ENCODE results near the gene EIF4ENIF1.
A peak's percentile ranks its signal among the peaks of the same experiment; 100 is the strongest.
"Not testable (repeated sequence)": the region's sequence is repeated elsewhere in the genome, so short reads cannot be mapped to it uniquely, and the experiment has no call there.

Gene EIF4ENIF1

GRCh38 chr22:31489632-31490495, at the start of gene EIF4ENIF1:
TSS of gene EIF4ENIF1 (minus strand) at chr22:31489842. CDS start at chr22:31488718, 1,124 bp downstream.
- peak; percentile 3 for DNase-seq

GRCh38 chr22:31538815-31539214, 49.2 kb upstream of the EIF4ENIF1 start:
- no peak for DNase-seq

DNA sequence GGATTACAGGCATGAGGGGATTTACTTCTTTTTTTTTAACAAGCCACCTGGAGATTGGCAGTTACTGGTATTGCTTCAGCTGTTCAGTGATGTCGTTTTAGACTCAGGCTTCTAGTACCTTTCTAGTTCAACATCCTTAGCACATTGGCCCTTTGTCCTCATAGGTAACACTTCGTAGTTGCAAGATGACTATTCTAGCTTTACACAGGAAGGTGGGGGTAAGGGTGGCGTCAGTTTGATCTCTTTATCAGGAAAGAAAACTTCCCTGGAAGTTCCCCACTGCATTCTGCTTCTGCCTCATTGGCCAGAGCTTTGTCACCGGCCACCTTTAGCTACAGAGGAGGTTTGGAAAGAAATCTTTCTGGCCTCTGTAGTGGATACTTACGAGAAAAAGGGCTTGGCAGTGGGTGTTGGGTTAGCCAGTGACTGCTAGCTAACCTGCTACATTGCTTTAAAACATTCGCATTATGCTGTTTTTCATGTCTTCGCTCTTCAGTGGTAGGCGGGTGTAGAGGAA, 47.4 kb upstream of the EIF4ENIF1 start:
- DNase-seq: no peak

DNA sequence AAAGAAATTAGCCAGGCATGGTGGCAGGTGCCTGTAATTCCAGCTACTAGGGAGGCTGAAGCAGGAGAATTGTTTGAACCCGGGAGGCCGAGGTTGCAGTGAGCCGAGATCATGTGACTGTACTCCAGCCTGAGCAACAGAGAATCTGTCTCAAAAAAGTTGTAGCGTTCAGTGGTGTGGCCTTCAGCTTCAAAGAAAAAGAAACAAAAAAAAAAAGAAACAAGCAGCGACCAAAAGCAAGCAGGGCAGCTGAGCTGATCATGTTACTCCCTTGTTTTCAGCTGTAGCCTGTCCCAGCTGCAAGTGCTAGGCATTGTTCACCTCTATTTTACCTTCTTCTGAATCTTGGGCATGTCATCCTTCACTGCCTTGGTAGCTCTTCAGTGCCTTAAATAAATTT, 43.7 kb upstream of the EIF4ENIF1 start:
- no peak for DNase-seq

DNA sequence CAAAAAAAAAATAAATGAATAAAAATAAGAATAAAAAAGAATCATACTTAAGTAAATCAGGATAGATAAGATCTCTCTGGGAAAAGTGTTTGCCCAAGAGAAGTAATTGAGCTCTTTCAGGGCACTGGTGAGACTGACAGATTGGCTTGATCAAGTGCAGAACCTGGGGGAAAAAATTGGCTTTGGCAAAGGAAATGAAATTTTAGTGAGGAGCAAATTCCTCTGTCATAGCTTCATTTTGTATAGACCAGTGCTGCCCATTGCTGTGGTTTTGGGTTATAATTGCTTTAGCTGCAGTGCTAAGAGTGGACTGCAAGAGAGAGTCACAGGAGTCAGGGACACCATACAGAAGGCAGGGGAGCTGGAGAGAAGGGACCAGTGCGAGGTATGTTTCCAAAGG, 42.4 kb upstream of the EIF4ENIF1 start:
- no peak for DNase-seq

- no peak for DNase-seq
These were observed 41.2 kb upstream of the EIF4ENIF1 start for GRCh38 chr22:31530823-31531195.

- no peak for DNase-seq
These were observed 36.6 kb upstream of the EIF4ENIF1 start for GRCh38 chr22:31526270-31526669.

DNA sequence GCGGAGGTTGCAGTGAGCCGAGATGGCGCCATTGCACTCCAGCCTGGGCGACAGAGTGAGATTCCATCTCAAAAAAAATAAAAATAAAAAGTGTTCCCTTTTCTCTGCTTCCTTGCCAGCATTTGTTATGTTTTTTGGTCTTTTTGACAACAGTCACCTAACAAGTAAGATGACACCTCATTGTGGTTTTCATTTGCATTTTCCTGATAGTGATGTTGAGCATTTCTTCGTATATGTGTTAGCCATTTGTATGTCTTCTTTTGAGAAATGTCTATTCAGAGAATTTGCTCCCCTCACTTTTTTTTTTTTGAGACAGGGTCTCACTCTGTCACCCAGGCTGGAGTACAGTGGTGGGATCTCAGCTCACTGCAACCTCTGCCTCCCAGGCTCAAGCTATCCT, 34.5 kb upstream of the EIF4ENIF1 start:
- DNase-seq: not testable (repeated sequence)

DNA sequence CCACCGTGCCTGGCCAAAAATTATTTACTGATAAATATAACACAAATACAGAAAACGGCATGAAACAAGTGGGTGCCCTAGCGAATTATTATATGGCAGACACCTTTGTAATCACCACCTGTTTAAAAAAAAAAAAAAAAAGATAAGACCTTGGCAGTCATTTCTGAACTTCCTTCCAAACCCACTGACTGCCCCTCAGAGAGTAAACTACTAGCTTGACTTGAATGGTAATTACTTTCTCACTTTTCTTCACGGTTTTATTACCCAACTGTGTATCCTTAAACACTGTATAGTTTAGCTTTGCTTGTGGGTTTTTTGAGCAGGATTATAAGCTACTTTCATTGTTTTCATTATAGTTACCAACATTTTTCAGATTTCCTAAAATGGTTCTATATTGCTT, 30.4 kb upstream of the EIF4ENIF1 start:
- no peak for DNase-seq

- no peak for DNase-seq
These were observed 19.6 kb upstream of the EIF4ENIF1 start for GRCh38 chr22:31509061-31509762.

DNA sequence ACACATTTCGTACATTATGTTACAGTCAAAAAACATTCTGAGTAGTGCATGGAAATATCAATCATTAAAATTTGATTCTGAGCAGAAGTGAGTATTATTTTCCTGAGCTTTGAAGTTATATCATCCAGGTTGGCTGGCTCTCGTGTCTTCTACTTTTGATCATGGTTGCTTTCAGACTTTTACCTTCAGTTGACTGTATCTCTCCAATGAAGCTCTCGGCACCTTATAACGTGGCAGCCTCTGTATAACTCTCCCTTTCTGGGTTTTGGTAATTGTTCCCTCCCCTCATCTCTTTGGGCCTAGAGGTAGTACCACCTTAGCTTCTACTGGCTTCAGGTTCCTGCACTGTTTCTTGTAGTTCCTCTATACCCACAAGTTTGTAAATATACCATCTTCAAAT, 18.9 kb upstream of the EIF4ENIF1 start:
- no peak for DNase-seq

- DNase-seq: not testable (repeated sequence)
These were observed 17.9 kb upstream of the EIF4ENIF1 start for GRCh38 chr22:31507517-31507916.

- DNase-seq: no peak
These were observed 14.6 kb upstream of the EIF4ENIF1 start for GRCh38 chr22:31504282-31504681.

GRCh38 chr22:31503211-31503964, 13.7 kb upstream of the EIF4ENIF1 start:
- DNase-seq: no peak

- no peak for DNase-seq
These were observed 12.1 kb upstream of the EIF4ENIF1 start for GRCh38 chr22:31501738-31502137.

- no peak for DNase-seq
These were observed 7.7 kb upstream of the EIF4ENIF1 start for GRCh38 chr22:31497148-31497938.

- no peak for DNase-seq
These were observed 7.1 kb upstream of the EIF4ENIF1 start for GRCh38 chr22:31496735-31497146.

- DNase-seq: peak; percentile 31
These were observed 6.5 kb upstream of the EIF4ENIF1 start, which contains the start of gene SFI1 for GRCh38 chr22:31496007-31496734. TSS of gene SFI1 (plus strand) at chr22:31496536. CDS start at chr22:31508285, 11,749 bp downstream.

GRCh38 chr22:31495343-31495742, 5.7 kb upstream of the EIF4ENIF1 start:
- no peak for DNase-seq

DNA sequence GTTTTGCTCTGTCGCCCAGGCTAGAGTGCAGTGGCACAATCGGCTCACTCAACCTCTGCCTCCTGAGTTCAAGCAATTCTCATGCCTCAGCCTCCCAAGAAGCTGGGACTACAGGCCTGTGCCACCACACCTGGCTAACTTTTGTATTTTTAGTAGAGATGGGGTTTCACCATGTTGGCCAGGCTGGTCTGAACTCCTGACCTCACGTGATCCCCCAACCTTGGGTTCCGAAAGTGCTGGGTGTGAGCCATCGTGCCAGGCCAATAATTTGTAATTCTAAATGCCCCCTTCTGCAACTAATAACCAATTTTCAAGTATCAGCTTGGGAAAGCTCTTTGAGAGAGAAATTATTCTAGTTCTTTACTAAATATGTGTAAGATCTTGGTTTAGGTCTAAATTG, 3.7 kb upstream of the EIF4ENIF1 start:
- not testable (repeated sequence) for DNase-seq

- DNase-seq: no peak
These were observed 2.5 kb upstream of the EIF4ENIF1 start for GRCh38 chr22:31492151-31492550.

Data from NCI-H2029 treated with DMSO at 0.1 percent for 48 hours (cell line).